Thyroid gland (tissue), 4 donors: ENCODE results near the gene MTCH1.
A peak's percentile ranks its signal among the peaks of the same experiment; 100 is the strongest.

Experiments used
- POLR2A ChIP-seq, 2 donors: fragments of 450-650 bp; IDR thresholded peaks; one replicate each; pipeline ENCODE4 v1.6.1; 2017; ENCODE audit warnings: antibody characterized with exemption in 2 of 2, mild to moderate bottlenecking in 2 of 2, moderate library complexity in 1 of 2
- TF ChIP-seq, protein P1 (sequence below), 6 experiments: fragments of 200-600 bp in 3 of 6; fragments of 450-650 bp in 3 of 6; sonication (generic) in 3 of 6; IDR thresholded peaks; one replicate each; pipeline ENCODE4 v1.5.1; 2016 to 2019; ENCODE audit warnings: antibody characterized with exemption in 6 of 6, mild to moderate bottlenecking in 2 of 6, inconsistent platforms in 1 of 6, moderate library complexity in 1 of 6

DNA sequence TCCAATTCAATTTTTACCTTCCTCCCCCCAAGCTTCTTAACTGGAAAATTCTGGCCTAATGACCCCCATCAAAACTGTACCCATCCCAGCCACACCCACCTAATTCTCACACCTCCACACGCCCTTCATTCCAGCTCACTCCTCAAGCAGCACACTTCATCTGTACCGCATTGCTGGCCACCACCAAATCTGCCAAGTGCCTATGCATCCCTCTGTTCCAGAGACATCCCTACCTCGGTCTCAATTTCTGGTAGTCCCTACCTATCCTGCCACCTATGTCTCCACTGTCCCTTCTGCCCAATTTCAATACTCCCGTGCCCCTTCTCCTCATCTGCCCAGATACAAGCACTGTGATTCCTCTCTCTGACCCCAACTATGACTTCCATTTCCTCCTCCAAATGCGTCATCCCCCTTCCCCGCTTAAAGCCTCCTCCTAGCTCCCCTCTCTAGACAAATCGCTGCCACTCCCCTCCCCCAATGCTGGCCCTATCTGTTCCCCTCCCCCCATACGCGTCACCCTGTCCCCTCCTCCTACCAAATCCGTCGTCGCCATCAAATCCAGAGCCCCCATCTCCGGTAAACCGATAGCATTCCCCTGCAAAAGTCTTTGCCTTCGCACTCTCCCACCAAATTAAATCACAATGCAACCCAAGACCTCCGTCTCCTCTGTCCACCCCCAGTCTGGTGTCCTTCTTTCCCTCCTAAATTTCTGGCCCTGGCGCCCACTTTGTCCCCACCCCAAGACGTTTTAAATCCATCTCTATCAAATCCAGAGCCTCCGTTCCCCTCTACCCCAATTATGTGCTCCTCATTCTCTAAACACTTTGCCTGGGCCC lies 1.2 kb downstream of the MTCH1 start:
- TF ChIP-seq, protein P1, sequence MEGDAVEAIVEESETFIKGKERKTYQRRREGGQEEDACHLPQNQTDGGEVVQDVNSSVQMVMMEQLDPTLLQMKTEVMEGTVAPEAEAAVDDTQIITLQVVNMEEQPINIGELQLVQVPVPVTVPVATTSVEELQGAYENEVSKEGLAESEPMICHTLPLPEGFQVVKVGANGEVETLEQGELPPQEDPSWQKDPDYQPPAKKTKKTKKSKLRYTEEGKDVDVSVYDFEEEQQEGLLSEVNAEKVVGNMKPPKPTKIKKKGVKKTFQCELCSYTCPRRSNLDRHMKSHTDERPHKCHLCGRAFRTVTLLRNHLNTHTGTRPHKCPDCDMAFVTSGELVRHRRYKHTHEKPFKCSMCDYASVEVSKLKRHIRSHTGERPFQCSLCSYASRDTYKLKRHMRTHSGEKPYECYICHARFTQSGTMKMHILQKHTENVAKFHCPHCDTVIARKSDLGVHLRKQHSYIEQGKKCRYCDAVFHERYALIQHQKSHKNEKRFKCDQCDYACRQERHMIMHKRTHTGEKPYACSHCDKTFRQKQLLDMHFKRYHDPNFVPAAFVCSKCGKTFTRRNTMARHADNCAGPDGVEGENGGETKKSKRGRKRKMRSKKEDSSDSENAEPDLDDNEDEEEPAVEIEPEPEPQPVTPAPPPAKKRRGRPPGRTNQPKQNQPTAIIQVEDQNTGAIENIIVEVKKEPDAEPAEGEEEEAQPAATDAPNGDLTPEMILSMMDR (IDR thresholded peaks at IDR 0.05) = no peak
- peak in 1 of 2 donors; percentile 38 for TF ChIP-seq POLR2A (IDR thresholded peaks at IDR 0.05)
